ENCODE results near the gene OGN. TPM values are rescaled to one million over a fixed set of nuclear protein-coding genes. Genes with fewer than 3 reads are reported as not detected.

Gene OGN
- total RNA-seq, 5 donors from 2014 or later (not counting 1 experiment from before 2014, with no cell fraction given) = 0.10 to 0.41 (median 0.23) TPM

DNA sequence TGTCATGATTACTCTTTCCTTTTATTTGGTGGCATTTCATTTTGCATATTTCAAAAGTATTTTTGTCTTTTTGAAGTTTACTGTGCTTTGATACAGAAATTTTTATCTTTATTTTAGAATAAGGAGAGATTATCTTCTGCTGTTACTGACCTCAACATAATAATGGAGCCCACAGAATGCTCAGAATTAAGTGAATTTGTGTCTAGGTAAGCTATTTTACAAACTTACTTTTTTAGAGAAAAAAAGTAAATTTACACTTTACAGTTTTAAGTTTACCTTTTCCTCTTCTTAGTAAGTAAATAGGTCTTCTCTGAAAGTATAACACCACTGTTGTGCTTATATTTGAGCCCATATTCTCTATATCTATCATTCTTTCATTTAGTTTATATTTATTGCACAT lies 58.8 kb downstream of the OGN start:
- Mint-ChIP-seq H3K4me3 (no peak overlapping the region), H3K36me3 (peaks cover 10% of the 10 kb centered on the region), H3K27me3 (no peaks in the 10 kb centered on the region), H3K4me1 (peaks cover 0 to 2% (median 0%) of the 10 kb centered on the region in 3 donors), H3K27ac (no peak overlapping the region), H3K9me3 (peaks cover 0 to 6% (median 5%) of the 10 kb centered on the region in 3 donors)
- H3K4me1 ChIP-seq (ENCODE audit: control insufficient read depth in 1 of 2, extremely low read depth in 1 of 2, insufficient read depth in 2 of 2, low read length in 2 of 2) = no peaks in the 10 kb centered on the region
- DNase-seq (no peak), ATAC-seq (replicated peaks in 1 of 4) (no peak)
- H3K27me3 ChIP-seq (replicated peaks in 1 of 2; ENCODE audit: control insufficient read depth in 2 of 2, extremely low read depth in 1 of 2, insufficient read depth in 2 of 2, low read length in 1 of 2) = no peaks in the 10 kb centered on the region
- H3K27ac ChIP-seq (ENCODE audit: low read length) = no peak overlapping the region
- ChIA-PET CTCF (interaction anchor here in 1 of 2 donors (0.7 kb wide), 1 partner anchor 120 kb away, joined by 5 read pairs; no protein-coding TSS in a partner anchor), POLR2A (no interaction called here)
- H3K4me3 ChIP-seq (ENCODE audit: control insufficient read depth in 1 of 2, extremely low read depth in 1 of 2, low read length in 1 of 2) = no peak overlapping the region
- H3K9me3 ChIP-seq = no peaks in the 10 kb centered on the region
- no peaks in the 10 kb centered on the region for H3K36me3 ChIP-seq (ENCODE audit: control insufficient read depth in 2 of 2, extremely low read depth in 1 of 2, insufficient read depth in 1 of 2, low read length in 1 of 2)

DNA sequence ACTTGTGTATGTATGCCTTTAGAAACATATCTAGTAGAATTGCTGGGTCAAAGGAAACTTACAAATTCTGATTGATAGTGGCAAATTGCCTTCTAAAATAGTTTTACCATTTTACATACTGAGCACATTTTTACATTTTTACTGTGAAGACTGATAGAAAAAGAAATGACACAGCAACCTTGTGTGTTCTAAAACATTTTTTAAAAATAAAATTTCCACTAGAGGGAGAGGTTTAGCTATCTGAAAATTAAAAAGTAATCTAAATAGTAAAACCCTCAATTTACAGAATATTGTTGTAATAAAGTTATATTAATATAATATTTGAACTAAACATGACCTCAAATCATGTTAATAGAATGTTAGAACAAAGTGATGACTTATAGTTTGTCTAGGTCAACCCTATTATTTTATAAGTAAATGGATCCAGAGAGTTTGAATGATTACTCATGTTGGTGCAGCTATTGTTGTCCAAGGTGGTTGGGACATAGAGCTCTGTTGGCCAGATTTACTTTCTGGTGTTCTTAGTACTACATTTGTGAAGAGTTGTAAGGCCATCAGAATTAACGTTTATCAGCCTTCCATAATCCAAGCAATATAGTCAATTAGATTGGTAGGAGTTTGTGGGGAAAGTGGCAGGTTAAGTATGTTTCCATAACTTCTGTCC lies 61.4 kb downstream of the OGN start:
- Mint-ChIP-seq H3K4me3 (no peak overlapping the region), H3K27ac (no peak overlapping the region), H3K9me3 (peaks cover 0 to 6% (median 5%) of the 10 kb centered on the region in 3 donors), H3K27me3 (no peaks in the 10 kb centered on the region), H3K36me3 (peaks cover 11% of the 10 kb centered on the region), H3K4me1 (peaks cover 0 to 2% (median 0%) of the 10 kb centered on the region in 3 donors)
- no peak for DNase-seq
- no peak for ATAC-seq (replicated peaks in 1 of 4)
- no peaks in the 10 kb centered on the region for H3K27me3 ChIP-seq (replicated peaks in 1 of 2; ENCODE audit: control insufficient read depth in 2 of 2, extremely low read depth in 1 of 2, insufficient read depth in 2 of 2, low read length in 1 of 2)
- H3K4me1 ChIP-seq (ENCODE audit: control insufficient read depth in 1 of 2, extremely low read depth in 1 of 2, insufficient read depth in 2 of 2, low read length in 2 of 2) = no peaks in the 10 kb centered on the region
- no CpG with 5 or more reads among the region's 1 CpG for WGBS (ENCODE audit: insufficient coverage)
- CTCF ChIA-PET = interaction anchor here in 1 of 2 donors (1.1 kb wide), 1 partner anchor 97 kb away, joined by 3 read pairs; no protein-coding TSS in a partner anchor
- no peaks in the 10 kb centered on the region for H3K9me3 ChIP-seq
- H3K36me3 ChIP-seq (ENCODE audit: control insufficient read depth in 2 of 2, extremely low read depth in 1 of 2, insufficient read depth in 1 of 2, low read length in 1 of 2) = no peaks in the 10 kb centered on the region
- H3K27ac ChIP-seq (ENCODE audit: low read length) = no peak overlapping the region
- POLR2A ChIA-PET = no interaction called here
- no peak overlapping the region for H3K4me3 ChIP-seq (ENCODE audit: control insufficient read depth in 1 of 2, extremely low read depth in 1 of 2, low read length in 1 of 2)

DNA sequence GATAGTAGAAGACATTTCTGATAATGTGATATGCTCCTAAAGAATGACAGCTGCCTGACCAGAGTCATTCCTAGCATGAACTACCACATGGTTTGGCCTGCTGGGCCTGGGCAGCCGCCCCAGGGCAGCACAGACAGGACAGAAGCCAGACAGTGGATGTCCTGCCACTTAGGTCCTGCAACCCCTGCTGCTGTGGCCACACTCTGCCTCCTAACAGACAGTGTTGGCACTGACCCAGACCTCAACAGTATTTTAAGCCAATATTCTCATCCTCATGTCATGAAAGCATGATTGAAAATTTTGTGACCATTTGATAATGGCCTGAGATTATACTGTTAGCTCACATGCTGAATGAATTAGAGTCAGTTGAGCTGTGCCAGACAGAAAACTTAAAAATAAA lies 62.8 kb downstream of the OGN start:
- ChIA-PET CTCF (no interaction called here), POLR2A (no interaction called here)
- peaks cover 11% of the 10 kb centered on the region for H3K36me3 Mint-ChIP-seq
- no peak for DNase-seq
- no peaks in the 10 kb centered on the region for H3K27me3 Mint-ChIP-seq
- no peaks in the 10 kb centered on the region for H3K4me1 Mint-ChIP-seq
- no peak overlapping the region for H3K27ac ChIP-seq (ENCODE audit: low read length)
- ATAC-seq (replicated peaks in 1 of 4) = no peak
- WGBS (ENCODE audit: insufficient coverage) = 100% methylated on average over 1 of the region's 1 CpG
- no peaks in the 10 kb centered on the region for H3K36me3 ChIP-seq (ENCODE audit: control insufficient read depth in 2 of 2, extremely low read depth in 1 of 2, insufficient read depth in 1 of 2, low read length in 1 of 2)
- no peak overlapping the region for H3K4me3 Mint-ChIP-seq
- no peak overlapping the region for H3K4me3 ChIP-seq (ENCODE audit: control insufficient read depth in 1 of 2, extremely low read depth in 1 of 2, low read length in 1 of 2)
- H3K4me1 ChIP-seq (ENCODE audit: control insufficient read depth in 1 of 2, extremely low read depth in 1 of 2, insufficient read depth in 2 of 2, low read length in 2 of 2) = no peaks in the 10 kb centered on the region
- H3K27ac Mint-ChIP-seq = no peak overlapping the region
- H3K9me3 ChIP-seq = no peaks in the 10 kb centered on the region
- peaks cover 0 to 6% (median 5%) of the 10 kb centered on the region in 3 donors for H3K9me3 Mint-ChIP-seq
- H3K27me3 ChIP-seq (replicated peaks in 1 of 2; ENCODE audit: control insufficient read depth in 2 of 2, extremely low read depth in 1 of 2, insufficient read depth in 2 of 2, low read length in 1 of 2) = no peaks in the 10 kb centered on the region

DNA sequence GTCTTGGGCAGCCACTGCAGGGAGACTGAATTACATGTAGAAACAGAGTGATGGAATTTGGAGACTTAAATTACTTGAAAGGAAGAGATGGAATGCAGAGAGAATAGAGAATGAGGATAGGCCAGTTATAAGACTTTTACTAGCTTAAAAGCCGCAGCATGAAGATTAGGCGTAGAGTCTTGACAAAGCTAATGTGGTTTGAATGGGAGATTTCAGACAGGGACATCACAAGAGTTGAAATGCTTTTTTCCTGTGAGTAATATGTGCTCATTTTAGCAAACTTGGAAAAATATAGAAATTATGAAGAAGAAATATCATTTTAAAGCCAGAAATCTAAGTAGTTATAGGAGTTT lies 71.1 kb downstream of the OGN start:
- no peaks in the 10 kb centered on the region for H3K27me3 Mint-ChIP-seq
- Histone ChIP-seq H3K4me3 (ENCODE audit: control insufficient read depth in 1 of 2, extremely low read depth in 1 of 2, low read length in 1 of 2) (no peak overlapping the region), H3K4me1 (ENCODE audit: control insufficient read depth in 1 of 2, extremely low read depth in 1 of 2, insufficient read depth in 2 of 2, low read length in 2 of 2) (no peaks in the 10 kb centered on the region), H3K36me3 (ENCODE audit: control insufficient read depth in 2 of 2, extremely low read depth in 1 of 2, insufficient read depth in 1 of 2, low read length in 1 of 2) (no peaks in the 10 kb centered on the region), H3K9me3 (no peaks in the 10 kb centered on the region), H3K27ac (ENCODE audit: low read length) (no peak overlapping the region), H3K27me3 (replicated peaks in 1 of 2; ENCODE audit: control insufficient read depth in 2 of 2, extremely low read depth in 1 of 2, insufficient read depth in 2 of 2, low read length in 1 of 2) (no peaks in the 10 kb centered on the region)
- ATAC-seq (replicated peaks in 1 of 4) = no peak
- H3K9me3 Mint-ChIP-seq = no peaks in the 10 kb centered on the region
- DNase-seq = no peak
- ChIA-PET CTCF (interaction anchor here in 1 of 2 donors (0.7 kb wide), 1 partner anchor 278 kb away, joined by 3 read pairs; no protein-coding TSS in a partner anchor), POLR2A (no interaction called here)
- H3K27ac Mint-ChIP-seq = no peak overlapping the region
- H3K4me3 Mint-ChIP-seq = no peak overlapping the region
- no peaks in the 10 kb centered on the region for H3K4me1 Mint-ChIP-seq
- peaks cover 8% of the 10 kb centered on the region for H3K36me3 Mint-ChIP-seq
- 94% methylated on average over 2 of the region's 2 CpGs for WGBS (ENCODE audit: insufficient coverage)

Other genes with a start within 250 kb of the OGN start
- gene IARS1, start 110.9 kb downstream of the OGN start, total RNA-seq = 100 to 1,000 TPM in 3 of 5 donors, 10 to 100 TPM in 2; 70.5 to 124 (median 113) TPM
- 10 to 100 TPM; 51.4 to 83.2 (median 73.9) TPM for gene NOL8, start 79.2 kb downstream of the OGN start, total RNA-seq
- gene CENPP, start 78.6 kb downstream of the OGN start, total RNA-seq = 1 to 10 TPM; 1.9 to 5.0 (median 4.3) TPM
- not detected for gene OMD, start 19.9 kb upstream of the OGN start, total RNA-seq
- gene ASPN, start 77.9 kb upstream of the OGN start, total RNA-seq = not detected
- gene ECM2, start 131.4 kb upstream of the OGN start, total RNA-seq = not detected